ENCODE results near the gene PHF1. TPM values are rescaled to one million over a fixed set of nuclear protein-coding genes. Genes with fewer than 3 reads are reported as not detected.
A peak's percentile ranks its signal among the peaks of the same experiment; 100 is the strongest.

Gene PHF1
- polyA plus RNA-seq, 1 donor: 68.8 TPM

DNA sequence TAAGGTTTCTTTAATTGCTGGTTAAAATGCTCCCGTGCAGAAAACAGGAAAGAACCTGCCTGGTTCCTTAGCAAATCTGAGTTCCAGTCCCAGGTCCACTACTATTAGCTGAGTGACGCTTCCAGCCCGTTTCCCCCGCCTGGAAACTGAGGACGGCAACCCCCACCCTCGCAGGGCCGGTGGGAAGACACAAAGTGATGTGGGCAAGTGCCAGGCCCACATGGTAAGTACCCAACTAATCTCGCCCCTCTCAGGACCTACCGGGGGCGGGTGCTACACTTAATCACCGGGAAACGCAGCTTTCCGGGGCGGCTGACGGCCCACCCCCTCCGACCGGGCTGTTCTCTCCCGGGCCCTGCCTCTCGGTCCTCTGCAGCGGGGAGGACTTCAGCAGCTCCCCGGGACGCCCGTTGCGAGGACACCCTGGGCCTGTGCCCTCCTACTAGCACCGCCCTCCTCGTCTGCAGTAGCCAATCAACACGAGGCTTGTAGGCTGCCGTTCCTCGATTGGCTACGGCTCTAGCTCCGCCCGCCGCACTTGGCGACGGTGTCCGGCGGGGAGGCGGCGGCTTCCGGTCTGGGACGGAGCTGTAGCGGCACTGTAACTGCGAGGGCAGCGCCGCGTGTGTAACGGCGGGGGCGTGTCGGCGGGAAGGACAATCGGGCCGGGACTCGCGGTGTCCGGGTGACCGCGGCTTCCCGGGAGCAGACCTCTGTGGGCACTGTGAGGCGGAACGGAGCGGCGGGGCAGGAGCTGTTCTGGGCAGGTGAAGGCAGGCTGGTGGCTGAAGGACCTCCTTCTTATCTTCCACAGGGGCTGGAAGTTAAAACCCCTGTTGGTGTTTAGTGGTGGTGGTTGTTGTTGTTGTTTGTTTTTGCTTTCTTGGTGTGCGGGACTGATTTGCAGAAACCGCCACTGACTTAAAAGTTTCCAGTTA is 43.5 kb downstream of the PHF1 start, which contains the start of gene ZBTB9:
Gene ZBTB9, plus strand, starts transcription at position 568 of the 938 bp plus-strand sequence. CDS start 525 bp downstream, outside the sequence.
- DNase-seq: peak; percentile 94

DNA sequence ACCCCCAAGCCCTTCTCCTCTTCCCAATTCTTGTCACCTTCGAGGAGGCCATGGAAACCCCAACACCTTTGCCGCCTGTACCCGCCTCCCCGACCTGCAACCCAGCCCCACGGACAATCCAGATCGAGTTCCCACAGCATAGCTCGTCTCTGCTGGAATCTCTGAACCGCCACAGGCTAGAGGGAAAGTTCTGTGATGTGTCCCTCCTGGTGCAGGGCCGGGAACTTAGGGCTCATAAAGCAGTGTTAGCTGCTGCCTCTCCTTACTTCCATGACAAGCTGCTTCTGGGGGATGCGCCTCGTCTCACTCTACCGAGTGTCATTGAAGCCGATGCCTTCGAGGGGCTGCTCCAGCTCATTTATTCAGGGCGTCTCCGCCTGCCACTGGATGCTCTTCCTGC is 44.2 kb downstream of the PHF1 start:
- no peak for DNase-seq

DNA sequence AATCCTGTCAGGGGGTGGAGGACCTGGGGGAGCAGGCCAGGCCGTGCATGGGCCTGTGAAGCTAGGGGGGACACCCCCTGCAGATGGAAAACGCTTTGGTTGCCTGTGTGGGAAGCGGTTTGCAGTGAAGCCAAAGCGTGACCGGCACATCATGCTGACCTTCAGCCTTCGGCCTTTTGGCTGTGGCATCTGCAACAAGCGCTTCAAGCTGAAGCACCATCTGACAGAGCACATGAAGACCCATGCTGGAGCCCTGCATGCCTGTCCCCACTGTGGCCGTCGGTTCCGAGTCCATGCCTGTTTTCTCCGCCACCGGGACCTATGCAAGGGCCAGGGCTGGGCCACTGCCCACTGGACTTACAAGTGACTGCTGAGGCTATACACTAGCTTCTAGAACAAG is 45.3 kb downstream of the PHF1 start:
- DNase-seq: no peak

DNA sequence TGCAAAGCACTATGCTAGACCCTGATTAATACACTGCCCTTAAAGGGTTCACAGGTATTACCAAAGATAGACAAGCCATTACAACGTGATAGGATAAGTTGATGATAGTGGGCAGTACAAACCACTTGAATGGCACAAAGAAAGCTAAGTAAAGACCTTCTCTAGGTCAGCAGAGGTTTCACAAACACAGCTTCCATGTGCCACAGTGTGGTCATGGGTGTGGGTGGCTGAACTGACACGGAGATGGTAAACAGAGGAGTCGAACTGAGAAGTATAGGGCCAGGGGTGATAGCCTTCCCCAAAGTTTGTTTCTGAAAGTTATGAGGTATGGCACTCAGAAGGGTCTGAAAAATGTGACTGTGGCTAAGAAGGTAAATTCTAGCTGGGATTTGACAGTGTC is 47.9 kb downstream of the PHF1 start:
- no peak for DNase-seq

DNA sequence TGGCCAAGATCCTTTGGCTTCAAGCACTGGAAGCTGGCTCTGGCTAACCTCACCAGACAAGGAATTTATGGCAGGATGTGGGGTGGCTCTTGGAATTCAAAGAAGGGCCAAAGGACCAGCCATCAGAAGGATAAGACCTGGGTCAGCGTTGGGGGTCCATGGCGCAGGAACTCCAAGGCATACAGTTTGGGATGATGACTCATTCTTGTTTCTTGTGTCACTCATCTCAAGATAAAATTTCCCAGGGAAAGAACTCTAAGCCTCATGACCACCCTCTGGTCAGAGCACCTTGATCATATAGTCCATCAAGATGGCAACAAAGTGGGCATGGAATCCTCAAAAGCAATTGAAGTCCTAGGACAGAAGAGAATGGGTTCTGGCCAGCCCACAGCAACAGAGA is 48.4 kb downstream of the PHF1 start:
- no peak for DNase-seq

Other genes with a start within 250 kb of the PHF1 start
- gene COL11A2, start 218.5 kb upstream of the PHF1 start, polyA plus RNA-seq (ENCODE audit: insufficient read length): 5.9 TPM
- gene RXRB, start 210.3 kb upstream of the PHF1 start, polyA plus RNA-seq (ENCODE audit: insufficient read length): 65.6 TPM
- 115 TPM for gene SLC39A7, start 210.1 kb upstream of the PHF1 start, polyA plus RNA-seq (ENCODE audit: insufficient read length)
- gene HSD17B8, start 206.4 kb upstream of the PHF1 start, polyA plus RNA-seq (ENCODE audit: insufficient read length): 23.9 TPM
- 53.4 TPM for gene RING1, start 202.5 kb upstream of the PHF1 start, polyA plus RNA-seq (ENCODE audit: insufficient read length)
- gene VPS52, start 139.1 kb upstream of the PHF1 start, polyA plus RNA-seq (ENCODE audit: insufficient read length): 100 TPM
- 2,698 TPM for gene RPS18, start 138.9 kb upstream of the PHF1 start, polyA plus RNA-seq (ENCODE audit: insufficient read length)
- gene B3GALT4, start 133.9 kb upstream of the PHF1 start, polyA plus RNA-seq (ENCODE audit: insufficient read length): 4.0 TPM
- 59.7 TPM for gene WDR46, start 121.8 kb upstream of the PHF1 start, polyA plus RNA-seq (ENCODE audit: insufficient read length)
- 65.4 TPM for gene PFDN6, start 121.4 kb upstream of the PHF1 start, polyA plus RNA-seq (ENCODE audit: insufficient read length)
- gene RGL2, start 112.1 kb upstream of the PHF1 start, polyA plus RNA-seq (ENCODE audit: insufficient read length): 119 TPM
- 37.6 TPM for gene TAPBP, start 96.9 kb upstream of the PHF1 start, polyA plus RNA-seq (ENCODE audit: insufficient read length)
- gene ZBTB22, start 93.3 kb upstream of the PHF1 start, polyA plus RNA-seq (ENCODE audit: insufficient read length): 20.9 TPM
- gene DAXX, start 88.1 kb upstream of the PHF1 start, polyA plus RNA-seq (ENCODE audit: insufficient read length): 59.0 TPM
- 62.9 TPM for gene KIFC1, start 19.2 kb upstream of the PHF1 start, polyA plus RNA-seq (ENCODE audit: insufficient read length)
- 211 TPM for gene CUTA, start 7.1 kb downstream of the PHF1 start, polyA plus RNA-seq (ENCODE audit: insufficient read length)
- 40.9 TPM for gene SYNGAP1, start 9.1 kb downstream of the PHF1 start, polyA plus RNA-seq (ENCODE audit: insufficient read length)
- gene ZBTB9, start 43.6 kb downstream of the PHF1 start, polyA plus RNA-seq (ENCODE audit: insufficient read length): 16.4 TPM
- 21.1 TPM for gene BAK1, start 169.3 kb downstream of the PHF1 start, polyA plus RNA-seq (ENCODE audit: insufficient read length)
- gene ITPR3, start 210.3 kb downstream of the PHF1 start, polyA plus RNA-seq (ENCODE audit: insufficient read length): 9.2 TPM

Data from left kidney (tissue), 2 donors.